ENCODE data around the gene LARP4. TPM values are rescaled to one million over a fixed set of nuclear protein-coding genes. Genes with fewer than 3 reads are reported as not detected.
A peak's percentile ranks its signal among the peaks of the same experiment; 100 is the strongest.

LARP4 gene
- total and polyA plus RNA-seq, 9 of the 15 experiments (the other 6 are each of a cell fraction or from before 2014, with no cell fraction given): 31.6 to 84.5 (median 52.4) TPM

DNA sequence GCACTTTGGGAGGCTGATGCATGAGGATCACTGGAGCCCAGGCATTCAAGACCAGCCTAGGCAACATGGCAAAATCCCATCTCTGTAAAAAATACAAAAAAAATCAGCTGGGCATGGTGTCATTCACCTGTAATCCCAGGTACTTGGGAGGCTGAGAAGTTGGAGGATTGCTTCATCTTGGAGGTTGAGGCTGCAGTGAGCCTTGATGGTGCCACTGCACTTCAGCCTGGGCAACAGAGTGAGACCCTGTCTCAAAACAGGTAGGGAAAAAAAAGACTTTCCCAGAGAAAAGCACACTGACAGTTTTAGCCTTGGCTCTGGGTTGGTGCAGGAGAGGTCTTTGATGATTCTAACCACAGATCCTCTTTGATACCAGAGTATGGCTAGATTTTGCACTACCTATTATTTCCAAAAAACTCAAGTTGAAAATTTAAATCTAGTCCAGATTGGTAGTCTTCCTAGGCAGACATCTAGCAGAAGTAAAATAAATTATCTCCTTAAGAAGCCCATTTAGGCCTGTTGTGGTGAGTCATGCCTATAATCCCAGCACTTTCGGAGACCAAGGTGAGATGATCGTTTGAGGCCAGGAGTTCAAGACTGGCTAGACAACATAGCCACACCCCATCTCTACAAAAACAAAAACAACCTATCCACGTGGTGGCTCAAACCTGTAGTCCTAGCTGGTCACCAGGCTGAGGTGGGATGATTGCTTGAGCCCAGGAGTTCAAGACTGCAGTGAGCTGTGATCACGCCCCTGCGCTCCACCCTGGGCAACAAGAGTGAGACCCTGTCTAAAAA, 18.6 kb downstream of the LARP4 start (continued):
- TF ChIP-seq, protein P1, sequence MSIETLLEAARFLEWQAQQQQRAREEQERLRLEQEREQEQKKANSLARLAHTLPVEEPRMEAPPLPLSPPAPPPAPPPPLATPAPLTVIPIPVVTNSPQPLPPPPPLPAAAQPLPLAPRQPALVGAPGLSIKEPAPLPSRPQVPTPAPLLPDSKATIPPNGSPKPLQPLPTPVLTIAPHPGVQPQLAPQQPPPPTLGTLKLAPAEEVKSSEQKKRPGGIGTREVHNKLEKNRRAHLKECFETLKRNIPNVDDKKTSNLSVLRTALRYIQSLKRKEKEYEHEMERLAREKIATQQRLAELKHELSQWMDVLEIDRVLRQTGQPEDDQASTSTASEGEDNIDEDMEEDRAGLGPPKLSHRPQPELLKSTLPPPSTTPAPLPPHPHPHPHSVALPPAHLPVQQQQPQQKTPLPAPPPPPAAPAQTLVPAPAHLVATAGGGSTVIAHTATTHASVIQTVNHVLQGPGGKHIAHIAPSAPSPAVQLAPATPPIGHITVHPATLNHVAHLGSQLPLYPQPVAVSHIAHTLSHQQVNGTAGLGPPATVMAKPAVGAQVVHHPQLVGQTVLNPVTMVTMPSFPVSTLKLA (conservative IDR thresholded peaks at IDR 0.05): peak; percentile 96
- TF ChIP-seq, protein P2, sequence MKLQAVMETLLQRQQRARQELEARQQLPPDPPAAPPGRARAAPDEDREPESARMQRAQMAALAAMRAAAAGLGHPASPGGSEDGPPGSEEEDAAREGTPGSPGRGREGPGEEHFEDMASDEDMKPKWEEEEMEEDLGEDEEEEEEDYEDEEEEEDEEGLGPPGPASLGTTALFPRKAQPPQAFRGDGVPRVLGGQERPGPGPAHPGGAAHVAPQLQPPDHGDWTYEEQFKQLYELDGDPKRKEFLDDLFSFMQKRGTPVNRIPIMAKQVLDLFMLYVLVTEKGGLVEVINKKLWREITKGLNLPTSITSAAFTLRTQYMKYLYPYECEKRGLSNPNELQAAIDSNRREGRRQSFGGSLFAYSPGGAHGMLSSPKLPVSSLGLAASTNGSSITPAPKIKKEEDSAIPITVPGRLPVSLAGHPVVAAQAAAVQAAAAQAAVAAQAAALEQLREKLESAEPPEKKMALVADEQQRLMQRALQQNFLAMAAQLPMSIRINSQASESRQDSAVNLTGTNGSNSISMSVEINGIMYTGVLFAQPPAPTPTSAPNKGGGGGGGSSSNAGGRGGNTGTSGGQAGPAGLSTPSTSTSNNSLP (IDR thresholded peaks at IDR 0.05; ENCODE audit: borderline replicate concordance, low read depth, low read length): no peak
- TF ChIP-seq SIN3A (IDR thresholded peaks at IDR 0.05; ENCODE audit: borderline replicate concordance in 2 of 2, control insufficient read depth in 1 of 2, low read depth in 2 of 2, low read length in 2 of 2) (0 out of 4 replicates have a peak, but pooled peaks of 1 of the 2 experiments have one; percentile 24), NCOR1 (IDR thresholded peaks at IDR 0.05) (peak; percentile 43; the same call in 1 of the 2 replicates)
- TF ChIP-seq, protein P3, sequence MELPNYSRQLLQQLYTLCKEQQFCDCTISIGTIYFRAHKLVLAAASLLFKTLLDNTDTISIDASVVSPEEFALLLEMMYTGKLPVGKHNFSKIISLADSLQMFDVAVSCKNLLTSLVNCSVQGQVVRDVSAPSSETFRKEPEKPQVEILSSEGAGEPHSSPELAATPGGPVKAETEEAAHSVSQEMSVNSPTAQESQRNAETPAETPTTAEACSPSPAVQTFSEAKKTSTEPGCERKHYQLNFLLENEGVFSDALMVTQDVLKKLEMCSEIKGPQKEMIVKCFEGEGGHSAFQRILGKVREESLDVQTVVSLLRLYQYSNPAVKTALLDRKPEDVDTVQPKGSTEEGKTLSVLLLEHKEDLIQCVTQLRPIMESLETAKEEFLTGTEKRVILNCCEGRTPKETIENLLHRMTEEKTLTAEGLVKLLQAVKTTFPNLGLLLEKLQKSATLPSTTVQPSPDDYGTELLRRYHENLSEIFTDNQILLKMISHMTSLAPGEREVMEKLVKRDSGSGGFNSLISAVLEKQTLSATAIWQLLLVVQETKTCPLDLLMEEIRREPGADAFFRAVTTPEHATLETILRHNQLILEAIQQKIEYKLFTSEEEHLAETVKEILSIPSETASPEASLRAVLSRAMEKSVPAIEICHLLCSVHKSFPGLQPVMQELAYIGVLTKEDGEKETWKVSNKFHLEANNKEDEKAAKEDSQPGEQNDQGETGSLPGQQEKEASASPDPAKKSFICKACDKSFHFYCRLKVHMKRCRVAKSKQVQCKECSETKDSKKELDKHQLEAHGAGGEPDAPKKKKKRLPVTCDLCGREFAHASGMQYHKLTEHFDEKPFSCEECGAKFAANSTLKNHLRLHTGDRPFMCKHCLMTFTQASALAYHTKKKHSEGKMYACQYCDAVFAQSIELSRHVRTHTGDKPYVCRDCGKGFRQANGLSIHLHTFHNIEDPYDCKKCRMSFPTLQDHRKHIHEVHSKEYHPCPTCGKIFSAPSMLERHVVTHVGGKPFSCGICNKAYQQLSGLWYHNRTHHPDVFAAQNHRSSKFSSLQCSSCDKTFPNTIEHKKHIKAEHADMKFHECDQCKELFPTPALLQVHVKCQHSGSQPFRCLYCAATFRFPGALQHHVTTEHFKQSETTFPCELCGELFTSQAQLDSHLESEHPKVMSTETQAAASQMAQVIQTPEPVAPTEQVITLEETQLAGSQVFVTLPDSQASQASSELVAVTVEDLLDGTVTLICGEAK (IDR thresholded peaks at IDR 0.05): 0 out of 2 replicates have a peak, but pooled peaks have one; percentile 3
- TF ChIP-seq, protein P3 (CRISPR knock-in tag; IDR thresholded peaks at IDR 0.05): no peak
